Activated naive CD8-positive, alpha-beta T cell treated with anti-CD3 and anti-CD28 coated beads, Interleukin-2, amount 10 ng/mL, durations not matched to agents 7 days and 5 days (primary cell): ENCODE data around the gene CCDC137. TPM values are rescaled to one million over a fixed set of nuclear protein-coding genes. Genes with fewer than 3 reads are reported as not detected.

Experiments used
- ATAC-seq: fragments of 150-1000 bp; cut with Tn5 transposase; one replicate; pipeline ENCODE4 v1.10.0; 2021; ENCODE audit warnings: low read depth, moderate library complexity
- POLR2A ChIA-PET: fragments of 350-600 bp; sonication (Branson Sonifier 250); formaldehyde crosslinking; loops from one replicate; lab custom pipeline; 2021; ENCODE audit warnings: antibody characterized with exemption; lab: Charles Lee
- DNase-seq: peaks from one replicate; pipeline ENCODE4 v3.0.0; 2021
- H3K27ac Mint-ChIP-seq: one replicate; pipeline ENCODE4 v1.8.0; 2022; ENCODE audit warnings: mild to moderate bottlenecking, mixed read lengths
- H3K27me3 Mint-ChIP-seq: one replicate; pipeline ENCODE4 v1.8.0; 2022; ENCODE audit warnings: mild to moderate bottlenecking, moderate library complexity, mixed read lengths
- H3K36me3 Mint-ChIP-seq: one replicate; pipeline ENCODE4 v1.8.0; 2021; ENCODE audit warnings: mild to moderate bottlenecking, mixed read lengths
- H3K4me1 Mint-ChIP-seq: one replicate; pipeline ENCODE4 v1.8.0; 2021; ENCODE audit warnings: mixed read lengths
- H3K4me3 Mint-ChIP-seq: one replicate; pipeline ENCODE4 v1.8.0; 2022; ENCODE audit warnings: mild to moderate bottlenecking, moderate library complexity, mixed read lengths
- H3K9me3 Mint-ChIP-seq: one replicate; pipeline ENCODE4 v1.8.0; 2021; ENCODE audit warnings: mixed read lengths
- microRNA-seq: library from miRNA; unstranded; fragments of <30 nt; microRNA quantifications from one replicate; pipeline ENCODE4 v1.2.0, GENCODE V29; 2022
- total RNA-seq, 2 experiments: library from RNA; stranded (reverse); gene quantifications; one replicate each; pipeline ENCODE4 v1.2.3, GENCODE V29; 2021

CCDC137 gene
- total RNA-seq, 2 experiments from 2014 or later, result 31.3 to 32.0 TPM

DNA sequence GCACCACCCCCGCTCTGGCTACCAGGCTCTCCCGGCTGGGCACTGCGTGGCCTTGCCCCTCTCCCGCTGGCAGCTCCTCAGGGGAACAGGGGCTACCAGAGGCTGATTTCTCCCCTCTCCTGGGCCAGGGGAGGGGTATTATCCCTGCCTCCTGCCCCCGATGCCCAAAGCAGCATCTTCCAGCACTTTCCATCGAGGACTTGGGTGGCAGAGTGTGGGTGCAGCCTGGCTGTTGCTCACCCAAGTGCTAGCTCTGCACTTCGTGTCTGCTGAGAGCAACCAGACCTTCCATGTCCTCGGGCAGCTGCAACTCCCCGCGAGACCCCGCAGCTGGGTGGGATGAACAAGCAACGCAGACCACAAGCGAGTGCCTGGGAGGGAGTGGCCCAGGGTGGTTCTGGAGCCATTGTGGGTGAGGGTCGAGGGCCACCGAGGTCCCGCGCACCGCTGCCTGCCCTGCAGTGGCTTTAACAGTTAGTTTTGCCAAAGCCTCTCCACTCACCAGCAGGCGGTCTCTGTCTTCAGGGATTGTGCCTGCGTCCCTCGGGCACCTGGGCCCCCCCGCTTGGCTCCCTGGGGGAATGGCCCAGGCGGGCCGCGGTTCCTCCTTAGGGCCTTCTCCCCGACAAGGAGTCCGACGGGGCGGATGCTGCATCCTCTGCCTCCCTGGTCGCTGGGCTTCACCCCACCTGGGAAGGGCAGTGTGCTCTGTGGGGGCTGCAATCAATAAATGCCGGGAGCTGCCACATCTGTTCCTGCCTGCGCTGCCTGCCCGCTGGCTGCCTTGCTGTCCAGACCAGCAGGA is 53.9 kb downstream of the CCDC137 start:
- DNase-seq (no peak), ATAC-seq (no peak)
- H3K4me1 Mint-ChIP-seq, result peaks cover 2% of the 10 kb centered on the region
- H3K36me3 Mint-ChIP-seq, result peaks cover 1% of the 10 kb centered on the region
- no peaks in the 10 kb centered on the region for H3K9me3 Mint-ChIP-seq
- H3K27me3 Mint-ChIP-seq, result peaks cover 13% of the 10 kb centered on the region
- H3K4me3 Mint-ChIP-seq, result no peak overlapping the region
- POLR2A ChIA-PET, result no interaction called here
- no peak overlapping the region for H3K27ac Mint-ChIP-seq

DNA sequence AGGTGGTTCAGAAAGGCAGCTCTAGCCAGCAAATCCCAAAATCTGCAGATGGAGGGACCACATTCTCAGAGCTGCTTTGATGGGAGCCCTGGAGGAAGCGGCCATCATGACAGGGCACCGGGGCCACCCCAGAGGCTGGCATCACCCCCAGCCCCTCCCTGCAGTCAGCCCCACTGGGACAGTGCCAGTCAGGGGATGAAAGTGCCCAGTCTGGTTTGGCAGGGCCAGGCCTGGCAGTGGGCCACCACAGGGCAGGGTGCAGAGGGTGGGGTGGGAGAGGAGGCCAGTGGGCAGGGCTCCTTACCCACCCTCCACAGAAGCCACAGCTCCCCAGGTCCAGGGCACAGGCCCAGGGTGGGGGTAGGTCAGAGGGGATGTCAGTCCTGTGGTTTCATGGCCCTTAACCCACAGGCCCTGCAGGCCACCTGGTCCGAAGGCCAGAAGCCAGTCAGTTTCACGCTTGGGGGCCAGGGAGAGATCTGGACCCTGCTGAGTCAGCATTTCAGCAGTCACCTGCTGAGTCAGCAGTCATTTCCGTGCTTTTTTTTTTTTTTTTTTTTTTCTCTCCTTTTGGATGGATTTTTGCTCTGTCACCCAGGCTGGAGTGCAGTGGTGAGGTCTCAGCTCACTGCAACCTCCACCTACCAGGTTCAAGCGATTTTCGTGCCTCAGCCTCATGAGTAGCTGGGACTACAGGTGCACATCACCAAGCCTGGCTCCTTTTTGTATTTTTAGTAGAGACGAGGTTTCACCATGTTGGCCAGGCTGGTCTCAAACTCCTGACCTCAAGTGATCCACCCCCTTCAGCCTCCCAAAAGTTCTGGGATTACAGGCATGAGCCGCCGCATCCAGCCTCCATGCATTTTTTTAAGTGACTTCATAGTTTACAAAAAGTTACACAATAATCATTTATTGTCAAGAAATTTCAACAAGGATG is 55.9 kb downstream of the CCDC137 start:
- peaks cover 1% of the 10 kb centered on the region for H3K36me3 Mint-ChIP-seq
- H3K4me3 Mint-ChIP-seq, result no peak overlapping the region
- peaks cover 2% of the 10 kb centered on the region for H3K4me1 Mint-ChIP-seq
- H3K9me3 Mint-ChIP-seq, result no peaks in the 10 kb centered on the region
- ATAC-seq (peak; percentile 29), DNase-seq (no peak)
- POLR2A ChIA-PET, result interaction anchor here (0.7 to 1.2 kb wide), 2 partner anchors 20 to 30 kb away, joined by 3 read pairs; no protein-coding TSS in a partner anchor
- H3K27ac Mint-ChIP-seq, result no peak overlapping the region
- peaks cover 16% of the 10 kb centered on the region for H3K27me3 Mint-ChIP-seq

Small RNAs within 50 kb of the gene (microRNA-seq; reads per million reads assigned to microRNA genes)
- gene MIR6786, result not detected

Other genes starting within 250 kb of the CCDC137 start
- 1,000 to 10,000 TPM; 2,936 to 3,174 TPM for gene ACTG1, start 153.9 kb upstream of the CCDC137 start, total RNA-seq
- gene FSCN2, start 138.4 kb upstream of the CCDC137 start, total RNA-seq, result 1 to 10 TPM in 1 of 2 experiments, under 1 TPM in 1; 0.94 to 1.7 TPM
- 10 to 100 TPM; 40.7 to 43.1 TPM for gene FAAP100, start 114.4 kb upstream of the CCDC137 start, total RNA-seq
- gene NPLOC4, start 29.6 kb upstream of the CCDC137 start, total RNA-seq, result 100 to 1,000 TPM in 1 of 2 experiments, 10 to 100 TPM in 1; 96.9 to 109 TPM
- under 1 TPM; 0.36 to 0.99 TPM for gene TSPAN10, start 29.5 kb upstream of the CCDC137 start, total RNA-seq
- gene PDE6G, start 10.2 kb upstream of the CCDC137 start, total RNA-seq, result 10 to 100 TPM; 47.8 to 57.1 TPM
- 10 to 100 TPM; 56.6 to 60.1 TPM for gene OXLD1, start 132 bp upstream of the CCDC137 start, total RNA-seq
- 10 to 100 TPM; 17.7 to 19.0 TPM for gene ARL16, start 17.1 kb downstream of the CCDC137 start, total RNA-seq
- 100 to 1,000 TPM; 152 to 164 TPM for gene HGS, start 17.3 kb downstream of the CCDC137 start, total RNA-seq
- gene MRPL12, start 36.6 kb downstream of the CCDC137 start, total RNA-seq, result 10 to 100 TPM; 55.1 to 59.2 TPM
- gene SLC25A10, start 45.5 kb downstream of the CCDC137 start, total RNA-seq, result 10 to 100 TPM; 22.0 to 25.1 TPM
- gene GCGR, start 137.4 kb downstream of the CCDC137 start, total RNA-seq, result not detected
- gene MCRIP1, start 166.6 kb downstream of the CCDC137 start, total RNA-seq, result 10 to 100 TPM; 56.5 to 58.3 TPM
- not detected for gene PPP1R27, start 168.3 kb downstream of the CCDC137 start, total RNA-seq
- 100 to 1,000 TPM; 319 to 347 TPM for gene P4HB, start 193.8 kb downstream of the CCDC137 start, total RNA-seq
- 100 to 1,000 TPM; 538 to 539 TPM for gene ARHGDIA, start 204.6 kb downstream of the CCDC137 start, total RNA-seq
- gene ALYREF, start 224.8 kb downstream of the CCDC137 start, total RNA-seq, result 100 to 1,000 TPM; 135 to 152 TPM
- 100 to 1,000 TPM; 102 to 106 TPM for gene ANAPC11, start 225.0 kb downstream of the CCDC137 start, total RNA-seq
- gene NPB, start 235.5 kb downstream of the CCDC137 start, total RNA-seq, result 1 to 10 TPM in 1 of 2 experiments, under 1 TPM in 1; 0.47 to 1.0 TPM
- gene PCYT2, start 244.7 kb downstream of the CCDC137 start, total RNA-seq, result 10 to 100 TPM; 39.3 to 44.5 TPM